ENCODE measurements around the gene DNAH9. TPM values are rescaled to one million over a fixed set of nuclear protein-coding genes. Genes with fewer than 3 reads are reported as not detected.

The DNAH9 gene
- total and polyA plus RNA-seq, 2 donors (not counting 1 experiment from before 2014, with no cell fraction given), result not detected

- no peak overlapping the region for H3K4me2 ChIP-seq (replicated peaks; ENCODE audit: low read depth, low read length, poor library complexity, severe bottlenecking)
- H2AFZ ChIP-seq (ENCODE audit: insufficient read depth, low read depth, low read length, poor library complexity, severe bottlenecking), result no peak overlapping the region
- DNase-seq (no peak), ATAC-seq (ENCODE audit: low read depth) (no peak)
- H3K79me2 ChIP-seq (ENCODE audit: control insufficient read depth, insufficient read depth, low read length), result no peaks in the 10 kb centered on the region
- H3K9ac ChIP-seq (ENCODE audit: low read length), result no peak overlapping the region
- peaks cover 0 to 4% (median 0%) of the 10 kb centered on the region in 3 donors for H3K9me3 ChIP-seq (ENCODE audit: control extremely low read depth in 1 of 3, control insufficient read depth in 2 of 3, insufficient read depth in 1 of 3, low read length in 2 of 3)
- CTCF ChIA-PET, result no interaction called here
- H3K36me3 ChIP-seq (replicated peaks in 1 of 2; ENCODE audit: control extremely low read depth in 1 of 2, control insufficient read depth in 1 of 2, extremely low read depth in 1 of 2, insufficient read depth in 2 of 2, low read length in 1 of 2), result no peaks in the 10 kb centered on the region
- no peak overlapping the region for H3K4me3 ChIP-seq (ENCODE audit: control extremely low read depth in 1 of 5, extremely low read depth in 1 of 5, insufficient read depth in 1 of 5, low read depth in 2 of 5, low read length in 4 of 5)
- H3K27me3 Mint-ChIP-seq, result no peaks in the 10 kb centered on the region
- intact Hi-C loops (cut with micrococcal nuclease), result no loop called here
- H3K4me1 ChIP-seq (ENCODE audit: control insufficient read depth in 2 of 2, insufficient read depth in 2 of 2, low read length in 2 of 2), result no peaks in the 10 kb centered on the region
- H3K4me1 Mint-ChIP-seq, result no peaks in the 10 kb centered on the region
- POLR2A ChIA-PET, result no interaction called here
- H3K27me3 ChIP-seq (replicated peaks in 1 of 4; ENCODE audit: control extremely low read depth in 1 of 4, control insufficient read depth in 3 of 4, insufficient read depth in 4 of 4, low read length in 3 of 4), result no peaks in the 10 kb centered on the region
- no peak overlapping the region for H3K4me3 Mint-ChIP-seq
- H3K27ac Mint-ChIP-seq, result no peak overlapping the region
- TF ChIP-seq EZH2 (IDR thresholded peaks at IDR 0.05; ENCODE audit: borderline replicate concordance, insufficient read depth, low read depth, low read length, poor library complexity, severe bottlenecking) (no peak), CTCF (IDR thresholded peaks at IDR 0.05) (no peak)
- 88% methylated on average over 8 of the region's 8 CpGs for WGBS (ENCODE audit: insufficient coverage)
- H3K9me3 Mint-ChIP-seq (ENCODE audit: insufficient read depth), result no peaks in the 10 kb centered on the region
- no peaks in the 10 kb centered on the region for H4K20me1 ChIP-seq (ENCODE audit: control insufficient read depth, insufficient read depth, low read length, poor library complexity, severe bottlenecking)
- H3K27ac ChIP-seq (ENCODE audit: low read length in 2 of 2), result no peak overlapping the region
These were observed 199.5 kb downstream of the DNAH9 start for GRCh38 chr17:11797803-11798202.

GRCh38 chr17:11803231-11803969 is 205.1 kb downstream of the DNAH9 start:
- no peak overlapping the region for H3K9ac ChIP-seq (ENCODE audit: low read length)
- intact Hi-C loops (cut with micrococcal nuclease), result no loop called here
- H3K36me3 ChIP-seq (replicated peaks in 1 of 2; ENCODE audit: control extremely low read depth in 1 of 2, control insufficient read depth in 1 of 2, extremely low read depth in 1 of 2, insufficient read depth in 2 of 2, low read length in 1 of 2), result no peaks in the 10 kb centered on the region
- H3K4me2 ChIP-seq (replicated peaks; ENCODE audit: low read depth, low read length, poor library complexity, severe bottlenecking), result no peak overlapping the region
- Mint-ChIP-seq H3K4me1 (no peaks in the 10 kb centered on the region), H3K27me3 (no peaks in the 10 kb centered on the region), H3K4me3 (no peak overlapping the region), H3K9me3 (ENCODE audit: insufficient read depth) (no peaks in the 10 kb centered on the region), H3K27ac (no peak overlapping the region)
- H3K4me3 ChIP-seq (ENCODE audit: control extremely low read depth in 1 of 5, extremely low read depth in 1 of 5, insufficient read depth in 1 of 5, low read depth in 2 of 5, low read length in 4 of 5), result no peak overlapping the region
- no peaks in the 10 kb centered on the region for H3K27me3 ChIP-seq (replicated peaks in 1 of 4; ENCODE audit: control extremely low read depth in 1 of 4, control insufficient read depth in 3 of 4, insufficient read depth in 4 of 4, low read length in 3 of 4)
- DNase-seq (no peak), ATAC-seq (ENCODE audit: low read depth) (no peak)
- no peak for TF ChIP-seq EZH2 (IDR thresholded peaks at IDR 0.05; ENCODE audit: borderline replicate concordance, insufficient read depth, low read depth, low read length, poor library complexity, severe bottlenecking)
- no peak for TF ChIP-seq CTCF (IDR thresholded peaks at IDR 0.05)
- no peak overlapping the region for H2AFZ ChIP-seq (ENCODE audit: insufficient read depth, low read depth, low read length, poor library complexity, severe bottlenecking)
- no peaks in the 10 kb centered on the region for H4K20me1 ChIP-seq (ENCODE audit: control insufficient read depth, insufficient read depth, low read length, poor library complexity, severe bottlenecking)
- H3K79me2 ChIP-seq (ENCODE audit: control insufficient read depth, insufficient read depth, low read length), result no peaks in the 10 kb centered on the region
- H3K9me3 ChIP-seq (ENCODE audit: control extremely low read depth in 1 of 3, control insufficient read depth in 2 of 3, insufficient read depth in 1 of 3, low read length in 2 of 3), result no peaks in the 10 kb centered on the region
- WGBS (ENCODE audit: insufficient coverage), result 67% methylated on average over 1 of the region's 9 CpGs
- no peaks in the 10 kb centered on the region for H3K4me1 ChIP-seq (ENCODE audit: control insufficient read depth in 2 of 2, insufficient read depth in 2 of 2, low read length in 2 of 2)
- no peak overlapping the region for H3K27ac ChIP-seq (ENCODE audit: low read length in 2 of 2)
- ChIA-PET CTCF (no interaction called here), POLR2A (no interaction called here)
